Lung (tissue), 12 donors: ENCODE measurements around the gene MS4A6A. TPM values are rescaled to one million over a fixed set of nuclear protein-coding genes. Genes with fewer than 3 reads are reported as not detected.
"Not testable (repeated sequence)": the region's sequence is repeated elsewhere in the genome, so short reads cannot be mapped to it uniquely, and the experiment has no call there.

ENCODE experiments used
- ATAC-seq: fragments of 200-7000 bp; cut with Tn5 transposase; one replicate; pipeline ENCODE4 v1.9.1; 2020; ENCODE audit warnings: moderate number of reproducible peaks; ENCODE audit not compliant: insufficient read depth, low FRiP score
- DNase-seq, 3 donors: peaks; one replicate each; pipeline ENCODE4 v3.0.0-alpha.2; 2013 to 2017
- H3K27ac ChIP-seq, 2 donors: one replicate each; pipeline ENCODE4 v1.5.1; 2013; ENCODE audit warnings: mild to moderate bottlenecking in 2 of 2, moderate library complexity in 2 of 2, control low read depth in 1 of 2, inconsistent platforms in 1 of 2, low read depth in 1 of 2, low read length in 1 of 2
- H3K27me3 ChIP-seq, 3 donors: one replicate each; pipeline ENCODE4 v1.5.1; 2013; ENCODE audit warnings: low read length in 2 of 3; ENCODE audit not compliant: control insufficient read depth in 3 of 3, insufficient read depth in 3 of 3
- H3K36me3 ChIP-seq, 4 donors: one replicate each; pipeline ENCODE4 v1.5.1; 2013; ENCODE audit warnings: low read length in 4 of 4, mild to moderate bottlenecking in 1 of 4, moderate library complexity in 1 of 4; ENCODE audit not compliant: control insufficient read depth in 4 of 4, insufficient read depth in 4 of 4
- H3K4me1 ChIP-seq, 5 donors: one replicate each; pipeline ENCODE4 v1.5.1; 2013; ENCODE audit warnings: low read length in 5 of 5, mild to moderate bottlenecking in 2 of 5, moderate library complexity in 1 of 5; ENCODE audit not compliant: control insufficient read depth in 5 of 5, insufficient read depth in 5 of 5
- H3K4me3 ChIP-seq: one replicate; pipeline ENCODE4 v1.5.1; 2013; ENCODE audit warnings: mild to moderate bottlenecking, control low read depth, moderate library complexity
- H3K9ac ChIP-seq, 2 donors: one replicate each; pipeline ENCODE4 v1.5.1; 2013; ENCODE audit warnings: low read length in 2 of 2, control low read depth in 1 of 2; ENCODE audit not compliant: insufficient read depth in 1 of 2
- H3K9me3 ChIP-seq, 4 donors: one replicate each; pipeline ENCODE4 v1.5.1; 2013; ENCODE audit warnings: low read length in 3 of 4, mild to moderate bottlenecking in 1 of 4, moderate library complexity in 1 of 4; ENCODE audit not compliant: control insufficient read depth in 4 of 4, insufficient read depth in 3 of 4
- WGBS, 2 donors: extraction: QIAGEN DNeasy Blood & Tissue Kit; methylation state at CpG; one replicate each; pipeline ENCODE4 v1.1.7; 2013; 5-methylcytosine and 5-hydroxymethylcytosine counted together
- polyA plus RNA-seq, 2 donors: library from polyadenylated mRNA; stranded (reverse); fragments of 200-250 nt; gene quantifications; one replicate each; pipeline ENCODE4 v1.2.1, GENCODE V29; 2013
- total RNA-seq, 2 donors: library from RNA; depleted of rRNA in 1 of 2; stranded (reverse); fragments of >200 nt in 1 of 2; gene quantifications; one replicate each; pipeline ENCODE4 v1.2.1, GENCODE V29; 2014 to 2021
- TF ChIP-seq, protein P1 (sequence below): IDR thresholded peaks from 2 replicates; pipeline ENCODE4 v1.5.1; 2012; ENCODE audit warnings: mild to moderate bottlenecking; ENCODE audit errors: control extremely low read depth, extremely low read depth
- donor health status: control.
- donor health status: control.
- donor health status: Bipolar disorder and iron deficiency.
- donor health status: healthy.
- donor health status: DM: yes; HTN: yes; CAD: no.

Gene MS4A6A
- total and polyA plus RNA-seq, 4 donors: 36.2 to 163 (median 92.7) TPM

- ATAC-seq: no peak
- Histone ChIP-seq H3K9me3 (no peaks in the 10 kb centered on the region), H3K27ac (no peak overlapping the region), H3K4me3 (no peak overlapping the region), H3K9ac (no peak overlapping the region), H3K4me1 (no peaks in the 10 kb centered on the region), H3K36me3 (no peaks in the 10 kb centered on the region), H3K27me3 (no peaks in the 10 kb centered on the region)
- WGBS, 2 donors: 45 to 66% methylated on average over 3 of the region's 3 CpGs
- TF ChIP-seq, protein P1, sequence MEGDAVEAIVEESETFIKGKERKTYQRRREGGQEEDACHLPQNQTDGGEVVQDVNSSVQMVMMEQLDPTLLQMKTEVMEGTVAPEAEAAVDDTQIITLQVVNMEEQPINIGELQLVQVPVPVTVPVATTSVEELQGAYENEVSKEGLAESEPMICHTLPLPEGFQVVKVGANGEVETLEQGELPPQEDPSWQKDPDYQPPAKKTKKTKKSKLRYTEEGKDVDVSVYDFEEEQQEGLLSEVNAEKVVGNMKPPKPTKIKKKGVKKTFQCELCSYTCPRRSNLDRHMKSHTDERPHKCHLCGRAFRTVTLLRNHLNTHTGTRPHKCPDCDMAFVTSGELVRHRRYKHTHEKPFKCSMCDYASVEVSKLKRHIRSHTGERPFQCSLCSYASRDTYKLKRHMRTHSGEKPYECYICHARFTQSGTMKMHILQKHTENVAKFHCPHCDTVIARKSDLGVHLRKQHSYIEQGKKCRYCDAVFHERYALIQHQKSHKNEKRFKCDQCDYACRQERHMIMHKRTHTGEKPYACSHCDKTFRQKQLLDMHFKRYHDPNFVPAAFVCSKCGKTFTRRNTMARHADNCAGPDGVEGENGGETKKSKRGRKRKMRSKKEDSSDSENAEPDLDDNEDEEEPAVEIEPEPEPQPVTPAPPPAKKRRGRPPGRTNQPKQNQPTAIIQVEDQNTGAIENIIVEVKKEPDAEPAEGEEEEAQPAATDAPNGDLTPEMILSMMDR: no peak
- no peak for DNase-seq
Measured at GRCh38 chr11:60155931-60156330, 27.0 kb downstream of the MS4A6A start.

DNA sequence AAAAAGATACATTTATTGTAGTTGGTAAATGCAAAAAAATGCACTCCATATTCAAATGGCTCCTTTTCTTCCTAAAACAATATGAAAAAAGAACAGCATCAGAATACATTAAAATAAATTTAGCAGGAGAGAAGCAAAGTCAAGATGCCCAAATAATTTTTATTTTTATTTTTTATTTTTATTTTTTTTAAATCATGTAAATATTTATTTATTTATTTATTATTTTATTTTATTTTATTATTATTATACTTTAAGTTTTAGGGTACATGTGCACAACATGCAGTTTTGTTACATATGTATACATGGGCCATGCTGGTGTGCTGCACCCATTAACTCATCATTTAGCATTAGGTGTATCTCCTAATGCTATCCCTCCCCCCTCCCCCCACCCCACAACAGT, 30.2 kb downstream of the MS4A6A start:
- H3K9ac ChIP-seq: not testable (repeated sequence)

DNA sequence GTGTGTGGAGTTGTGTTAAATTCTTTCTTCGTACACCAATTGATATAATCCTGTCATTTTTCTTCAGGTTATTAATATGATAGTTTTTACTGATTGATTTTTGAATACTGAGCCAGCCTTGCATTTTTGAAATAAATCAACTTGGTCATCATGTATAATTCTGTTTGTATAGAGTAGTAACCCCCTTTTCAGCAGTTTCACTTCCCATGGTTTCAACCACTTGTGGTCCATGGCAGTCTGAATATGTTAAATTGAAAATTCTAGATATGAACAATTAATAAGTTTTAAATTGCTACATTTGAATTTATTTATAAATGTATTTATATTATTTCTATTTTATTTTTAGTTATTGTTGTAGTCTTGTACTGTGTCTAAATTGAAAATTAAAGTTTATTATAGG, 32.6 kb downstream of the MS4A6A start:
- H3K9me3 ChIP-seq: no peaks in the 10 kb centered on the region
- no peak overlapping the region for H3K9ac ChIP-seq
- DNase-seq (no peak), ATAC-seq (no peak)
- H3K4me3 ChIP-seq: no peak overlapping the region
- no peaks in the 10 kb centered on the region for H3K4me1 ChIP-seq
- no peak overlapping the region for H3K27ac ChIP-seq
- 89 to 98% methylated on average over 1 of the region's 1 CpG for WGBS, 2 donors
- TF ChIP-seq, protein P1: no peak
- no peaks in the 10 kb centered on the region for H3K36me3 ChIP-seq
- no peaks in the 10 kb centered on the region for H3K27me3 ChIP-seq

More for the DNA sequence above, 30.2 kb downstream of the MS4A6A start:
- not testable (repeated sequence) for H3K4me1 ChIP-seq, H3K9me3 ChIP-seq, DNase-seq, H3K27me3 ChIP-seq, H3K27ac ChIP-seq, H3K4me3 ChIP-seq, ATAC-seq, H3K36me3 ChIP-seq

DNA sequence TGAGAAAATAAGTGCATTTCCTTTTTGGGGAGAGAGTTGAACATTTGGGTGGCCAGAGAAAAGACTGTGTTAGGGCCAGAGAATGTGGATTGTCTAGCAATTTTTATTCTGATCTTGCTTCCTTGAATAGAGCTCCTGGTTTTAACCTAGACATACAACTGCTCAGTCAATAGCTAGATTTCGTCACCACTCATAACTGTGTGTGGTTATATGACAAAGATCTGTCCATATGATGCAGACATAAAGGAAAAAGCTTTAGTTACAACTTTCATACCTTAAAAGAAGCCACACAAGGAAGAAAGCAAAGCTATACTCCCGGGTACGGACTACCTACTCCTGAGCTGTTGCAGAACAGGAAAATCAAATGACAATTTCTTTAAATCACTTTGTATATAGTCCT, 37.2 kb downstream of the MS4A6A start:
- no peaks in the 10 kb centered on the region for H3K9me3 ChIP-seq
- H3K27ac ChIP-seq: no peak overlapping the region
- DNase-seq (no peak), ATAC-seq (no peak)
- no peaks in the 10 kb centered on the region for H3K4me1 ChIP-seq
- H3K9ac ChIP-seq: no peak overlapping the region
- WGBS, 2 donors: 74 to 85% methylated on average over 3 of the region's 3 CpGs
- no peaks in the 10 kb centered on the region for H3K27me3 ChIP-seq
- H3K36me3 ChIP-seq: no peaks in the 10 kb centered on the region
- H3K4me3 ChIP-seq: no peak overlapping the region
- TF ChIP-seq, protein P1: no peak
